SK-N-SH (cell line): ENCODE data around the gene CELF2.

Experiments
- FOXJ3 ChIP-seq: sonication (generic); formaldehyde crosslinking; IDR thresholded peaks from 2 replicates; pipeline ENCODE4 v1.5.1; 2020; ENCODE audit warnings: mild to moderate bottlenecking, missing genetic modification reagents
- JUND ChIP-seq: IDR thresholded peaks from 2 replicates; pipeline ENCODE4 v1.4.0; 2012
- RAD21 ChIP-seq: IDR thresholded peaks from 2 replicates; pipeline ENCODE4 v1.6.1; 2012; ENCODE audit warnings: mild to moderate bottlenecking, low read length
- TAF1 ChIP-seq: IDR thresholded peaks from 2 replicates; pipeline ENCODE4 v1.6.1; 2012; ENCODE audit warnings: low read depth, mild to moderate bottlenecking, low read length, moderate library complexity, borderline replicate concordance
- TF ChIP-seq, protein P1 (sequence below): IDR thresholded peaks from 2 replicates; pipeline ENCODE4 v1.6.1; 2012; ENCODE audit warnings: mild to moderate bottlenecking, low read depth, low read length, moderate library complexity
- TF ChIP-seq, protein P2 (sequence below): fragments of 200-600 bp; sonication (generic); IDR thresholded peaks from 2 replicates; pipeline ENCODE4 v1.6.1; 2017; ENCODE audit warnings: antibody characterized with exemption, mild to moderate bottlenecking, moderate library complexity
- TF ChIP-seq, protein P3 (sequence below): fragments of 150-350 bp; IDR thresholded peaks from 2 replicates; pipeline ENCODE4 v1.6.1; 2017; ENCODE audit warnings: antibody characterized with exemption, low read length, low read depth, borderline replicate concordance

DNA sequence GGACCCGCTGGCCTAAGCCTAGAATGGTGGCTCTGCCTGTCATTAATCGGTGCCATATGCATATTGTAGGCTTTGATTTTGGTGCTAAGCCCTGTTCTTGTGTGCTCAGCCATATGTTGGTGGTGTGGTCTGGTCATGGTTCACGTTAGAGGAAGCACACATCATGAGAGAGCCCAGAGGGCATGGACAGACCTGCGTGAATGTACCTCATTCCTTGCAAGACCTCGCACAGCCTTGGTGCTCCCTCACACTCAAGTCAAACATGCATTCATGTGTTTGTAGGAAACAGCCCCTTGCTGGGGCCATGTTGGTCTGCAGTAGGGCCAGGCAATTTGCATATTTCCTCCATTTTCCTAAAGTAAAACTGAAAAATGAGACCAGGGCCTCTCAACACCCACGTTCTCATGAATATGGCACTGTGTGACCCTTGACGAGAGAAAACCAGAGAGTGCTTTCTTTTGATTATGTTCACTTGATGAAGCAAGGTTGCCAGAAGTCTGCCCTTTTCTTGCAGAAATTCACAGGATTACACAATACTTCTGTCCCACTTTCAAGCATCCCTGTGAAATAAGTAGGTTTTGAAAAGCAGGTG lies 268.7 kb downstream of the CELF2 start:
- TF ChIP-seq, protein P1, sequence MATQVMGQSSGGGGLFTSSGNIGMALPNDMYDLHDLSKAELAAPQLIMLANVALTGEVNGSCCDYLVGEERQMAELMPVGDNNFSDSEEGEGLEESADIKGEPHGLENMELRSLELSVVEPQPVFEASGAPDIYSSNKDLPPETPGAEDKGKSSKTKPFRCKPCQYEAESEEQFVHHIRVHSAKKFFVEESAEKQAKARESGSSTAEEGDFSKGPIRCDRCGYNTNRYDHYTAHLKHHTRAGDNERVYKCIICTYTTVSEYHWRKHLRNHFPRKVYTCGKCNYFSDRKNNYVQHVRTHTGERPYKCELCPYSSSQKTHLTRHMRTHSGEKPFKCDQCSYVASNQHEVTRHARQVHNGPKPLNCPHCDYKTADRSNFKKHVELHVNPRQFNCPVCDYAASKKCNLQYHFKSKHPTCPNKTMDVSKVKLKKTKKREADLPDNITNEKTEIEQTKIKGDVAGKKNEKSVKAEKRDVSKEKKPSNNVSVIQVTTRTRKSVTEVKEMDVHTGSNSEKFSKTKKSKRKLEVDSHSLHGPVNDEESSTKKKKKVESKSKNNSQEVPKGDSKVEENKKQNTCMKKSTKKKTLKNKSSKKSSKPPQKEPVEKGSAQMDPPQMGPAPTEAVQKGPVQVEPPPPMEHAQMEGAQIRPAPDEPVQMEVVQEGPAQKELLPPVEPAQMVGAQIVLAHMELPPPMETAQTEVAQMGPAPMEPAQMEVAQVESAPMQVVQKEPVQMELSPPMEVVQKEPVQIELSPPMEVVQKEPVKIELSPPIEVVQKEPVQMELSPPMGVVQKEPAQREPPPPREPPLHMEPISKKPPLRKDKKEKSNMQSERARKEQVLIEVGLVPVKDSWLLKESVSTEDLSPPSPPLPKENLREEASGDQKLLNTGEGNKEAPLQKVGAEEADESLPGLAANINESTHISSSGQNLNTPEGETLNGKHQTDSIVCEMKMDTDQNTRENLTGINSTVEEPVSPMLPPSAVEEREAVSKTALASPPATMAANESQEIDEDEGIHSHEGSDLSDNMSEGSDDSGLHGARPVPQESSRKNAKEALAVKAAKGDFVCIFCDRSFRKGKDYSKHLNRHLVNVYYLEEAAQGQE = no peak
- TF ChIP-seq, protein P2, sequence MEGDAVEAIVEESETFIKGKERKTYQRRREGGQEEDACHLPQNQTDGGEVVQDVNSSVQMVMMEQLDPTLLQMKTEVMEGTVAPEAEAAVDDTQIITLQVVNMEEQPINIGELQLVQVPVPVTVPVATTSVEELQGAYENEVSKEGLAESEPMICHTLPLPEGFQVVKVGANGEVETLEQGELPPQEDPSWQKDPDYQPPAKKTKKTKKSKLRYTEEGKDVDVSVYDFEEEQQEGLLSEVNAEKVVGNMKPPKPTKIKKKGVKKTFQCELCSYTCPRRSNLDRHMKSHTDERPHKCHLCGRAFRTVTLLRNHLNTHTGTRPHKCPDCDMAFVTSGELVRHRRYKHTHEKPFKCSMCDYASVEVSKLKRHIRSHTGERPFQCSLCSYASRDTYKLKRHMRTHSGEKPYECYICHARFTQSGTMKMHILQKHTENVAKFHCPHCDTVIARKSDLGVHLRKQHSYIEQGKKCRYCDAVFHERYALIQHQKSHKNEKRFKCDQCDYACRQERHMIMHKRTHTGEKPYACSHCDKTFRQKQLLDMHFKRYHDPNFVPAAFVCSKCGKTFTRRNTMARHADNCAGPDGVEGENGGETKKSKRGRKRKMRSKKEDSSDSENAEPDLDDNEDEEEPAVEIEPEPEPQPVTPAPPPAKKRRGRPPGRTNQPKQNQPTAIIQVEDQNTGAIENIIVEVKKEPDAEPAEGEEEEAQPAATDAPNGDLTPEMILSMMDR = no peak
- TF ChIP-seq FOXJ3 (no peak), JUND (no peak), TAF1 (no peak), RAD21 (no peak)
- TF ChIP-seq, protein P3, sequence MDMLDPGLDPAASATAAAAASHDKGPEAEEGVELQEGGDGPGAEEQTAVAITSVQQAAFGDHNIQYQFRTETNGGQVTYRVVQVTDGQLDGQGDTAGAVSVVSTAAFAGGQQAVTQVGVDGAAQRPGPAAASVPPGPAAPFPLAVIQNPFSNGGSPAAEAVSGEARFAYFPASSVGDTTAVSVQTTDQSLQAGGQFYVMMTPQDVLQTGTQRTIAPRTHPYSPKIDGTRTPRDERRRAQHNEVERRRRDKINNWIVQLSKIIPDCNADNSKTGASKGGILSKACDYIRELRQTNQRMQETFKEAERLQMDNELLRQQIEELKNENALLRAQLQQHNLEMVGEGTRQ = no peak
